OCI-M1 (cell line): ENCODE results near the gene TM2D3.
"Not testable (repeated sequence)": the region's sequence is repeated elsewhere in the genome, so short reads cannot be mapped to it uniquely, and the experiment has no call there.

Experiments
- DNase-seq: peaks from one replicate; lab custom pipeline; 2025; lab: John Stamatoyannopoulos, UW

Gene TM2D3

DNA sequence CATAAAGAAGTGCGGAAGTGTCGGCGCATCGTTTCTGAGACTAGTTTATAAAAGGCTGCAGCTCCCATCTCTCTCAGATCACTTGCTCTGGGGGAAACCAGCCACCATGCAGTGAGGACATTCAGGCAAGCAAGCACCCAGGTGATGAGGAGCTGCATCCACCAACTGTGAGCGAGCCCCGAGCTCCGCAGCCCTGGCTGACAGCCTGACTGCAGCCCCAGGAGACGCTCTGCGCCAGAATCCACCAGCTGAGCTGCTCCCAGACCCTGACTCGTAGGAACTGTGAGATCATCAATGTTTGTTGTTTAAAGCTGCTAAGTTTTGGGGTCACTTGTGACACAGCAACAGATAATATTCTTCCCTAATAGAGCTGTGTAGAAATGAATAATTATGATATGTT is 5.0 kb upstream of the TM2D3 start:
- DNase-seq = no peak

GRCh38 chr15:101654624-101655337 is 2.6 kb upstream of the TM2D3 start:
- DNase-seq = not testable (repeated sequence)

GRCh38 chr15:101654171-101654570 is 2.0 kb upstream of the TM2D3 start:
- DNase-seq = no peak

DNA sequence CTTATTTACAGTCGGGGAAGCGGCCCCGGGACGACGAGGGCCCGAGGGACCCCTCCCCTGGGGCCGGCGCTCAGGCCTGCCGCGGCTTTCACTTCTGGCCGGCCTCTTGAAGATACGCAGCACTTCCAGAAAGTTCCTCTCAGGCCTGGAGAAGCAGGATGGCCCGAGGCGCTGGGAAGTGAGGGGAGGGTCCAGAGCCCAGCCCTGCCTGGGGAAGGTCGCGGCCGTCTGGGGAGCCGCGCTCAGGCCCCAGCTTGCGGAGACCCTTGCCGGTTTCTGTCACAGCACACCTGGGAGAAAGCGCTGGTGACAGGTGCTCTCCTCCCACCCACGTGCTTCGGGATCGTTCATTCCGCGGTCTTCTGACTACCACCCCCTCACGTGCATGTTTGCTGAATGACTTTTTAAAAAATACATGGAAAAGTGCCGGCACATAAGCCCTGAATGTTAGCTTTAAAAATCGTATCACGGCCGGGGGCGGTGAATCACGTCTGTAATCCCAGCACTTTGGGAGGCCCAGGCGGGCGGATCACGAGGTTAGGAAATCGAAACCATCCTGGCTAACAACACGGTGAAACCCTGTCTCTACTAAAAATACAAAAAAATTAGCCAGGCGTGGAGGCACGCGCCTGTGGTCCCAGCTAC is 727 bp upstream of the TM2D3 start:
- DNase-seq = no peak

DNA sequence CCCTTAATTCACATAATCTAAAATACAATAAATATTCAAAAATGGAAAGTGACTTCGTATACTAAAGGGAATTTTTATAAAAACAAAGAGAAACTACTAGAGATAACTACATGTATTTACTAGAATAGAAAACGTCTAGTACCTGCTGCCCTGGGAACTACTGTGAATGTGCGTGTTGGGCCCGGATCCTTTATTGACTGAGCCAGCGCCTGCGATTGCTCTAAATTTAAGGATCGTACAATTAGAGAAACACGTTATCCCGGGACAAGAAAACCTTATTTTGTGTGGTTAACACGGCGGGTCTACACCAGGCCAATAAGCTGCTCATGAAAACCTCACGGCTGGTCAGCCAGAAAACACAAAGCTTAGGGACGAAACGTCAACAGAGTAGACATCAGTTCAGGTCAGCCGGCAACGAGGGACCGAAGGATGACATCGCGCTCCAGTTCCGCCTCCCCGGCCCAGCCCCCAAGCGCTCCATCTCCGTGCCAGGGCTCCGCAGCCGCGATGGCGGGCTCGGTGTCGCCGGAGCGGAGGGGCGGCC is 555 bp downstream of the TM2D3 start:
- peak; percentile 68 for DNase-seq

DNA sequence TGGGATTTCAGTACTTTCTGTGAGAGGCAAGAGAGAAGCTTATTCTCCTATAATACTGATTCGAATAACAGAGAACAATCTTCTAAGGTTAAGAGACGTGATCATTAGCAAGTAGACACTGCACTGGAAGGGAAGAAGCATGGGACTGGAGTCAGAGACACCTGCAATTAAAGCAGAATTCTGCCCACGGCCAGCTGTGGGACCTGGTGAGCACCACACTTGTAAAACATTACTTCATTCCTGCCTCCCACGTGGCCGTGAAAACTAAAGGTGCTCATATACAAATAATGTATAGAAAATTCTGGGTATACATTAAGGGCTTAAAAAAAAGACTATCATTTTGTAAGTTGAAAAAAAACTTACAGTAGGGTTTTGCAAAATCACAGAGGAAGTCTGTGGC is 2.0 kb downstream of the TM2D3 start:
- DNase-seq = no peak

DNA sequence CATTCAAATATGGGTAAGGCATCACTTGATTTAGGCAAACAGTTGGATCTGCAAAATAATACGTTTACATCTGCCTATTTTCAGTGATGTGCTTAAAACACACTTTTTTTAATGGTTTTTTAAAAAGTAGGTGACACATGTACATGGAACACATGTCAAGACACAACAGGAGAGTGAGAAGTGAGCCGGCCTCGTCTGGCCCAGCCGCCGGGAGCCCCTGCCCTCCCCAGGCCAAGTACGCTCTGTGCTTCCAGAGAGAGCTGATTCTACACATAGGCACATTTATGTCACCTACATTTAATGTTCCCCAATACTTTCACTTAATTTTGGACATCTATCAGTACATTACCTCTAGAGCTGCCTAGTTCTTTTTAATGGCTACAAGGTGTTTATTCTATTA is 3.8 kb downstream of the TM2D3 start:
- DNase-seq = no peak

DNA sequence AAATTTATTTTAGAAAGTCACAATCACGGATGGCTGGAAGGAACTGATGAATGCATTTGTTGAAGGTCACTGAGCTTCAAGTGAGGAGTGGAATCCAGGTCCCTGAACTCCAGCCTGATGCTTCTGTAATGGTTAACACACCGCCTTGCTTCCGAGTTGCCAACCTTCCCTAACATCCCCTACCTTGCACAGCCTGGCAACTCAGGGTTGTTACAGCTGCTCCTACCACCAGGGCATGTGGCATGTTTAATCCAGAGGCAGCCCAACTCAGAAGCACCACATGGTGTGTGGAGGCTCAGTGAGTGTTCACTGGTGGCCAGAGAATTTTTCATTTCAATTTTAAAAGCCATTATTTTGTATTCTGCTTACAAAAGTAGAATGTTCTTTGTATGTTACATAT is 4.9 kb downstream of the TM2D3 start:
- DNase-seq = no peak

- no peak for DNase-seq
Measured at GRCh38 chr15:101646672-101647071, 5.5 kb downstream of the TM2D3 start.

DNA sequence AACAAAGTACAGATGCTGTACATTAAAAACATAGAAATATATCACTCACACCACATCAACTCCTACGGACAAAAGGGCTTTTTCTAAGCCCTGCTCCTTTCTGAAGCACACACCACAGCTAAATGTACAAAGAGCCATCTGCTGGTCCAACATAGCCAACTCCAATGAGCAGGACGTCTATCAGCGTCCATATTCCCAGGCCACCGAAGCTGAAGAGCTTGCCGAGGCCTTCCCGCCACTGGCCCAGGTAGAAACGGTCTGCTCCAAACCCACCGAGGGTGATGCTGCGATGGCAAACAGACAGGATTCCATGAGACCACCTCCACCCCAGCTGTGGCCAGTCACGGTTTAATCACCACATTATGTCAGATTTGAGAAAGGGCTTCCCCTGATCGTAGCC is 9.8 kb downstream of the TM2D3 start:
- DNase-seq = no peak

- DNase-seq = no peak
Measured at GRCh38 chr15:101641894-101642293, 10.3 kb downstream of the TM2D3 start.

DNA sequence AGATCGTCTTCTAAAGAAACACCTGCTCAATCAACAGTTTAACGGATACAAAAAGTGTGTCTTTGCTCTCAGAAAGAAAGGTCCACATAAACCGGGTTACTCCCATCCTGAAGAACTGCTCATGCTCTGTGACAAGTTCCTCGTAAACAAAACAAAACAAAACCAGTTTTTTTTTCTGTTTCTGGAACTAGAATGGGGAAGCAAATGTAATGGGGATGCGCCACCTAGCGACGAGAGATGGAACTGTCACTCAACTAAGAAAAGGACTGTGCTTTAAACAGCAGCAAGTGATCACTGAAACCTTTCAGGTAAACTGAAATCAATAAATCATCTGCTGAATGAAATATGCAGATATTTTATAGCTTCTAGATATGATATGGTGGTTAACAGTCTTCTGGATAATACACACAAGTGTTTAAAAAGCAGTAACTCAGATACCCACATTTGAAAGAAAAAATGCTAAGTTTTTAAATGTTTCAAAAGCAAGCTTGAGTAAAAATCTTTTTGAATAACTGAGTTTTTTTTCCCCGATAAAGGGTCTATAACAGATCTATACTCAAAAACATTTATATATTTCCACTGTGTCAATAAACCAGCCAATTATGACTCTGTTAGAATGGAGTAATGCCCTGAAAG is 10.9 kb downstream of the TM2D3 start:
- peak; percentile 84 for DNase-seq

DNA sequence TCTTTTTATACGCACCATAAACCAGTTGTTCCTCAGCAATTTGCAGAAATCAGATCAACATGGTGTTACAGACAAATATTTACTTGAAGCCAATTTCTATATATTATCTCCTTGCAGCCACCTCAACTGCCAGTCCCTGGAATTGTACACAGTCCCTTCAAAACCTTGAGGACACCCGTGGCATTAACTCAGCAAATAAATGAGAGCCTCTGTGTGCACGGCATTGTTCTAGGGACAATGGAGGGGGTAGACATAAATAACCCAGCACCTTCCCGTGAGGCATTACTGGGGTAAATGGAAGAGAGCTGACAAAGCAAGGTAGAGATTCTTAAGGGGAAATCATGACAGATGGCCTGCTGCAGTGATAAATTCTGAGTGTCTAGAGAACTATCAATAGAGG is 12.5 kb downstream of the TM2D3 start:
- DNase-seq = no peak

DNA sequence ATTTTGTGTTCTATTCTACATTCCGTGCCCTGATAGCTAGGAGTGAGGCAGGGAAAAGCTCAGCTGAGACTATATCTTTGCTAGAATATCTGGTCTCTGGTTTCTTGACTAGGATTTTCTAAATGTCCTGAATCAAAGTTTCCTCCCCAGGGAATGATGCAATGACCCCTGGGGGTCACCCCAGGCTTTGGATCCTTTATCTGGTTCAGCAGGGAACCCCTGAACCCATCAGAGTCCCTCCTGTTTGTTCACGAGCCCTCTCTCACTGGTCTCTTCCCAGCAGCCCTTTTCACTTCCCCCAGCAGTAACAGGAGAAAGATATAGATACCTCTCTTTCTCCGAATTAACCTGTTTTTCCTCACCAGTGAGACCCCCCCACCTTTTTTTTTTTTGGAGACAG is 14.3 kb downstream of the TM2D3 start:
- no peak for DNase-seq

DNA sequence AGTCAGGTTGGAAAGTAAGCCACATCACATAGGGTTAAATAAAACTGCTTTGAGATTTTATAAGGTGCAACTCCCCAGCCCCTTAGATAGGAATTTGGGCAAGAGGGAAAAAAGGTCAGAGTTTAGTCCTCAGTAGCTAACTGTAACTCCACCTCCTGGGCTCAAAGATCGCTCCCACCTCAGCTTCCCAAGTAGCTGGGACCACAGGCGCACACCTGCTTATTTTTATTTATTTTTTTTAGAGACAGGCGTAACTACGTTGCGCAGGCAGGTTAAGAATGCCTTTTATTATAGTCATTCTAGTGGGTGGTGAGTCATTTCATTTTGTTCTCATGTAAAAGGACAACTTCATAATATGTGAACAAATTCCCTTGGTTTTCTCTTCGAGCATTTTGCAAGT is 14.7 kb downstream of the TM2D3 start:
- no peak for DNase-seq

- no peak for DNase-seq
Measured at GRCh38 chr15:101637038-101637437, 15.1 kb downstream of the TM2D3 start.

DNA sequence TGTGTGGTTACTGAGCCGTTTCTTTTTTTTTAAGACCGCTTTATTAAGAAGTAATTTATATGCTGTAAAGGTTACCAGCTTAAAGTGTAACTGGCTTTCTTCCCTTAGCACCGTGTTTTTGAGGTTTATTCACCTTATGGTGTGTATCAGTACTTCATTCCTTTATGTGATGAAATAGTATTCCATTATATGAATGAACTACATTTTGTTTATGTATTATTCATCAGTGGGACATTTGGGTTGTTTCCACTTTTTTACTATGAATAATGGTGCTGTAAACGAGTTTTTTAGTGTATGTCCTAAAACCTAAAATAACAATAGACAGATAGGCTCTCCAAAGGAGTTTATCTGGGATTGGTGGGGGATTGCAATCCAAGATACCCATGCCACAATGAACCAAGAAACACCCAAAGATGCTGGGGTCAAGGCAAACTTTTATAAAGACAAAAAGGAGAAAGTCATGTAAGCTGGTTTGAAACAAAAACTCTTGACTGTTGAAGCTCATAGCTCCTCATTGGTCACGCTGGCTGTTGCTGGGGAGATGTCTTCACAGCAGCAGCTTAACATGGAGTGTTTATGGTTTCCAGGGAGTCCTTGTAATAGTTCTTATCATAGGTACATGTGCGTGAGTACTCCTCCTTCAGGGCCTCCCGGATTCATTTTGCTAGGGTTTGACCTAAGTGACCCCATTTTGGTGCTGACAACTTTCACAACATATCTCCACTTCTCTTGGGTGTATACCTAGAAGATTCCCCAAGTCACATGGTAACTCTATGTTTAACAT is 16.0 kb downstream of the TM2D3 start:
- DNase-seq = no peak

DNA sequence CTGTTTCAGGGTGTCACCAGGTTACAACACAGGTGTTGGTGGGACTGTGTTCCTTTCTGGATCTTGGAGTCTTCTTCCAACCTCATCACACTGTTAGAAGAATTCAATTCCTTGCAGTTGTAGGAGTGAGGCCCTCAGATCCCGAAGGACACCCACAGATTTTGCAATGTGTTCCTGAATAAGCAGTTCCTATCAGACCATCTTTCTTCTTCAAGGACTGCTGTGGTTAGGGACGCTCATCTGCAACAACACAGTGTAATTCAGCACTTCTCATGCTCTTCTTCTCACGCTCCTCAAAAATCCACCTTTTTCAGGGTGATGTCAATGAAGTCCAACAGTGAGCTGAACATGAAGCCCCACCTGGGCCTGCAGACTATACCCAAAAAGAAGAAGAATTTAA is 18.8 kb downstream of the TM2D3 start:
- DNase-seq = no peak

GRCh38 chr15:101626729-101627128 is 25.5 kb downstream of the TM2D3 start:
- not testable (repeated sequence) for DNase-seq

DNA sequence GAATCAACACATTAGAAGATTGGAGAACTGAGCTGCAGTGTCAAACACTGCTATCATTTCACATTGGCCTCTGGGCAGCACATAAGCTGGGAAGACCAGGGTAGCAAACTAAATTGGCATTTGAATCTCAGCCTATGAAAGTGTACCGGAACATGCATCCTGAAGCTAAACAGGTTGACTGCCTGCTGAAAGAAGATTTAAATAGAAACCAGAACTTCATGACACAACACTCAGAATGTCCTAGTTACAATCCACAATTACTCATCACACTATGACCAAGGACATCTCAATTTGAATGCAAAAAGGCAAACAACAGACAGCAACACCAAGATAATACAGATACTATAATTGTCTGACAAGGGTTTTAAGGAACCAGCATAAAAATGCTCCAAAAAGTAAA is 26.2 kb downstream of the TM2D3 start:
- DNase-seq = no peak

DNA sequence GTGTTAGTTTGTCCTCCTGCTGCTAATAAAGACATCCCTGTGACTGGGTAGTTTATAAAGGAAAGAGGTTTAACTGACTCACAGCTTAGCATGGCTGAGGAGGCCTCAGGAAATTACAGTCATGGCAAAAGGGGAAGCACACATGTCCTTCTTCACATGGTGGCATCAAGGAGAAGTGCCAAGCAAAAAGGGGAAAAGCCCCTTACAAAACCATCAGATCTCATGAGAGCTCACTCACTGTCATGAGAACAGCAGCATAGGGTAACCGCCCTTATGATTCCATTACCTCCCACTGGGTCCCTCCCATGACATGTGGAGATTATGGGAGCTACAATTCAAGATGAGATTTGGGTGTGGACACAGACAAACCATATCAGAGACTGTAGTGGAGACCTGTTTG is 27.0 kb downstream of the TM2D3 start:
- DNase-seq = no peak
